NAMALWA (cell line): ENCODE measurements around the gene IGFBP5.

Experiments
- DNase-seq: peaks from one replicate; pipeline ENCODE4 v3.0.0-alpha.2; 2015; ENCODE audit warnings: low spot score

IGFBP5 gene

DNA sequence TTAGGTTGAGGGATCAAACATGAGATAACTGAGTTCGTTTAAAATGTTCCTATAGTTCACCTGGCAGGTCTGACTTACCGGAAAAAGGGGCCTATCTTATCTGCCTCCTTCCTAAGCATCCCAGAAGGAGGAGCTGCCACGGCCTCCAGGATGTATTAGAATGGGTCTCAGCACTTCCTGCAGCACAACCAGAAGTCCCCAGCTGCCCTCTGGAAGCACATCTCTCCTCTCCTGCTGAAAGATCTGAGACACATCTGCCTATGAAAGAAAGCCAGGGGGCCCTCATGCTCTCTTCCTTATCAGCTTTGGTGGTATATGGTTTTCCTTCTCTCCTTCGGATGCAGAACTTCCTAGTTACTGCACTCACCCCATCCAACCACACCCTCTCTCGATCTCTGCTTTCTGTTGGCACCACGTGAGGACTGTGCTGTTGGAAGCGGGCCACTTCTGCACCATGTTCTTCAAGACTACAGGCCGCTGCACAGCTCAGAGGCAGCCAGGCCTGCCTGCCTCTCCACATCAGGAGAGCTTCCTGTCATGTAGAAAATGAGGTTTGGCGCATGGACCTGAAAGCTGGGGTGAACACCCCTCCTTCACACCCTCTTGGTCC lies 6.5 kb downstream of the IGFBP5 start:
- DNase-seq: no peak

GRCh38 chr2:216687646-216688045 lies 7.7 kb downstream of the IGFBP5 start:
- DNase-seq: peak; percentile 62

DNA sequence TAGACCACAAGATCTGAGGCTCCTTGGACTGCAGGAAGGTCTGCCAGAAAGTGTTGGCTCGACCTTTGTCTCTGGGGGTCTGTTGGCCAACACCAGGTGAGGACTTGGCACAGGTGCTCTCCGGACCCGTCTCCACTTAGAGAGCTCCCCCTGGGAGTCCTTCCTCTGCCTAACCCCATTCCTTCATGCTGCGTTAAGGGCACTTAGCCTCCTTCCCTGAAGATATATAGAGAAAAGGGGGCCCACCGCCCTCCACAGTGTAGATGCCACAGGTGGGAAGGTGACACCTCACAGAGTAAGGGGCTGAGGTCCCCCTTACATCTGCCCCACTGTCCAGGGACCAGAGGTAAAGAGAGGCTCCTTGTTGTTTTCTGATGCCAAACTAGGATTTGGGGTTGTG lies 8.2 kb downstream of the IGFBP5 start:
- no peak for DNase-seq

DNA sequence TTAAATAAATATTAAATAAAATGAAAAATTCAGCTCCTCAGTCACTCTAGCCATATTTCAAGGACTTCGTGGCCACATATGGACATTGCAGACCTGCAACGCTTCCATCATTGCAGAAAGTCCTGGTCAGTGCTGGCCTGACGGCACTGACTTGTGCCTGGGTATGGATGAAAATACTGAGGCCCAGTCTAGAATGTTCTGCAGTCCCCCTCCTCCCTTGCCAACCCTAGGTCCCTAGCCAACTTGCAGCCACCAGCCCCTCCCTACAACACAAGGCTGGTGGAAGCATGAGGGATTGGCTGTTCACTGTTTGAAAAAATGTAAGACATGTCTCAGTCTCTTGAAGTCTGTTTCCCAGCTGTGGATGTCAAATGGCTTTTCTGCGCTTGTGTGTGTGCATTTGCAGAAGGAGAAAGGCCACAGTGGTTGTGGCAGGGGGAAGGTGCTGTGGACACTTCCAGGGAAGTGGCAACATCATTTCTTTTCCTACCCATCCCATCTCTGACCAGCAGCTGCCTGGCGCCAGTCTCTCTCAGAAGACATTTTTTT lies 9.9 kb downstream of the IGFBP5 start:
- no peak for DNase-seq

DNA sequence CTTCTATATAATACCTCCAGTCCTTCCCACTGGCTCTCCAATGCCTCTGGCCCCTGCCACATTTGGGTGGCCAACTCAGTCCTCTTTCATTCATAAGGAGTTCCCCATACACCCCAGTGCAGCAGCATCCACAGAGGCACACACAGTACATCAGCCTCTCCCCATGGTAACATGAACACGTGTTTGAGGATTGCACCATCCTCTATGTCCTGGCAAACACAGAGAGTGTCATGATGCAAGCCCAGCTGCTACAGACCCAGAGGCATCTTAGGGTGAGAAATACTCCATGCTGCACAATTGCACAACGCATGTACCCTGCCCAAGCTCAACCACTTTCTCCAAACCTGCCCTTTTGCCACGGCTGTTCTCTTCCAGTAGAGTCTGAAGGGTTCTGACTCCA lies 11.5 kb downstream of the IGFBP5 start:
- DNase-seq: peak; percentile 29

GRCh38 chr2:216681683-216682082 lies 13.7 kb downstream of the IGFBP5 start:
- no peak for DNase-seq

- no peak for DNase-seq
Measured at GRCh38 chr2:216680951-216681629, 14.3 kb downstream of the IGFBP5 start.

GRCh38 chr2:216679658-216680024 lies 15.7 kb downstream of the IGFBP5 start:
- no peak for DNase-seq

DNA sequence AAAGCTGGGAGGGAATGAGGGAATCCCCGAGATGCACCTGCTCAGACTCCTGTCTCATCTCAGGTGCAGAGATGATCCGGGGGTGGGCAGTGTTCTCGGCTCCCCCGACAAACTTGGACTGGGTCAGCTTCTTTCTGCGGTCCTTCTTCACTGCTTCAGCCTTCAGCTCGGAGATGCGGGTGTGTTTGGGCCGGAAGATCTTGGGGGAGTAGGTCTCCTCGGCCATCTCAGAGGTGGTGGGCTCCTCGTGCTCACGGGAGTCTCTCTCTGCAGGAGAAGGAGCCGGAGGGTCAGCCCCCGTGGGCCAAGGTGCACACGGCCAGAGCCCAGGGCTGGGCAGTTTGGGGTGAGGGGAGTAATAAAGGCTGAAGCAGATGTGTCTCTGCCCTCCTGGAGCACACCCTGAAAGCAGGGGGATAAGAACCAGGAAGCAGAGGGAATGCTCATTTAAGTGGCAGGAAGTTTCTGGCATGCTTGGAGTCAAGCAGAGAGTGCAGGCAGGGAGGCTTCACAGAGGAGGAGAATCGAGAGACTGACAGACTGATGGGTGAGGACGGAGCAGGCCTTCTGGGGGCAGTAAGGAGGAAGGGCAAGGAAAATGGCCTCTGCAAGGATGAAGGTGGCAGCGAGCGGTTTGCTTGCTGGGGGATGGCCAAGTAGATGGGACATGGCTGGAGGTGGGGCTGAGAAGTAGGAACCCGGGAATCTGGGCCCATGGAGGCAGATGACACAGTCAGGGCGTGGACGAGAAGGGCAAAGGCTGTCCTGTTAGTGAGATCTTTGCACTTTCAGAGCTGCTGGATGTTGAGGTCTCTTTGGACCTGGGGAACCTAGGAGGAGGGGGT lies 16.3 kb downstream of the IGFBP5 start:
- no peak for DNase-seq

DNA sequence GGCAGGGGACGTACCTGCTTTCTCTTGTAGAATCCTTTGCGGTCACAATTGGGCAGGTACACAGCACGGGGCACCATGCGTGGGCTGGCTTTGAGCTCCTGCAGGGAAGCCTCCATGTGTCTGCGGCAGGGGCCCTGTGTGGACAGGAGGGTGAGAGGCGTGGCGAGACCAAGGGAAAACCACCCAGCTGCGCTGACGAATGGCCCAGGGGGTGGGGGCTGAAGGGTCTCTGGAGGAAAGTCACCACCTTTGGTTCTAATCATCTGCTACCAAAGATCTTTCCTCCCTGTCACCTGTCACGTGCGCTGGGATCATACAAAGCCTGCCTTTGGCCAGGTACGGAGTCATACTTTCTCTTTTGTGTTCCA lies 17.3 kb downstream of the IGFBP5 start:
- no peak for DNase-seq

- DNase-seq: no peak
Measured at GRCh38 chr2:216677439-216678097, 17.8 kb downstream of the IGFBP5 start.

DNA sequence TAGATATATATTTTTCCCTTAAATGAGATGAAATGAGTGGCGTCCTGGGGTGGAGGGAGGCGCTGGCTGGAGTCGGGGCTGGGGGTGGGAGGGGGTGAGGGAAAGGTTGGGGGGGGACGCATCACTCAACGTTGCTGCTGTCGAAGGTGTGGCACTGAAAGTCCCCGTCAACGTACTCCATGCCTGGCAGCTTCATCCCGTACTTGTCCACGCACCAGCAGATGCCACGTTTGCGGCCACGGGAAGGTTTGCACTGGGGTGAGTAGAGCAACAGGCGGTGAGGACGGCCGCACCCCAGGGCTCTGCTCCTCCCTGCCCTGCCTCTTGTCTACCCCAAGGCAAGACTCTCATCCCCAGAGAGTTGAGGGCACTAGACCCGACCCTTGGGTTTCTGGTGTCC lies 18.7 kb downstream of the IGFBP5 start:
- no peak for DNase-seq

- DNase-seq: no peak
Measured at GRCh38 chr2:216674376-216674775, 21.0 kb downstream of the IGFBP5 start.

DNA sequence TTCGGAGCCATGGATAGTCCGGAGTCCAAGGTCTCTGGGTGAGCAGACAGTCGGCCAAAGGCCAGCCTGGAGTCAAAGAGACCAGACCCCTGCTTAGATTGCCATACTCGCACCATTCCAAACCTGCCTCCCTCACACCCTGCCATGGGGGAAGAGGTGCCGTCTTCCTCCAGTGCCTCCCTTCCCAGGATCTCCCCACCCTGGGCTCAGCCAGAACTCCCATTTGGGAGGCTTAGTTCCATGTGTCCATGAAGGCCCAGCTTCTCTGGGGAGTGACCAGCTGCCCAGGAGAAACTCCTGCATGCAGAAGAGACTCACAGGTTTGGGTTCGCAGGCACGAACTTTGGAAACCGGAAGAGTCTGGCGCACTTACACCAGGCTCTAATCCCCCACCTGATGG lies 21.7 kb downstream of the IGFBP5 start:
- no peak for DNase-seq

- DNase-seq: no peak
Measured at GRCh38 chr2:216673021-216673420, 22.3 kb downstream of the IGFBP5 start.

- no peak for DNase-seq
Measured at GRCh38 chr2:216672466-216672865, 22.9 kb downstream of the IGFBP5 start.

- no peak for DNase-seq
Measured at GRCh38 chr2:216671791-216672343, 23.5 kb downstream of the IGFBP5 start.

GRCh38 chr2:216671081-216671411 lies 24.3 kb downstream of the IGFBP5 start:
- DNase-seq: no peak

- no peak for DNase-seq
Measured at GRCh38 chr2:216670266-216671080, 24.9 kb downstream of the IGFBP5 start.

DNA sequence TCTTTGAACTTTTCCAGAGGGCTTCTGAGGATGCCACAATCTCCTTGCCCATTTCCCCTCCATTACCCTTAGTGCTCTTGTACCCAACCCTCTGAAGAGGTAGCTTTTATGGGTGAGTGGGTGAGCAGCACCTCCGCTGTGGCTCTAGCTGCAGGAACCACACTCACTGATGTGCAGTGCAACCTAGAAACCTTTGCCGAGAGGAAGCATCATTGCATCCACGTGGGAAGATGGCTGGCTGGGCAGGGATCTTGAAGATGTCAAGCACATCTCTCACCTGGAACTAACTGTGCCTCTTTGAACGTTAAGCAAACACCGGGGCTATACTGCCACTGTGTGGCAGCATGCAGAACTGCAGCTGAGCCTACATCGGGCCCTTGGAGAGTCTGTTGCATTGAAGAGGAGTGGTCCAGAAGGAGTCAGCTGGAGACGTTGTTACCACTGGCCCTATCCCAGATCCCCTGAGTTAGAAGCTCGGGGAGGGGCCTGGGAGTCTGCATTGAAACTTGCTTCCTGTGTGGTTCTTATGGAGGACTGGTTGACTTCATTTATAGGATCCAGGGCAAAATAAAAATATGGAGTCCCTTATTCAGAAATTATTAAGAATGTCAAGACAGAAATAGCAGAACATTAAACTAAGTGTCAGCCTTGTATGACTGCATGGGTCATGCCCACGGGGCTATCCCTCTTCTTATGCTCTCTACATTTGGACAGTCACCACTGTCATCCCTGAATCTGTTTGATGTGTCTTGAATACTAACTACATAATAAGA lies 28.7 kb downstream of the IGFBP5 start:
- DNase-seq: peak; percentile 84

- DNase-seq: no peak
Measured at GRCh38 chr2:216665717-216666116, 29.6 kb downstream of the IGFBP5 start.
